ENCODE data around the gene CACNA1C.

Gene CACNA1C

DNA sequence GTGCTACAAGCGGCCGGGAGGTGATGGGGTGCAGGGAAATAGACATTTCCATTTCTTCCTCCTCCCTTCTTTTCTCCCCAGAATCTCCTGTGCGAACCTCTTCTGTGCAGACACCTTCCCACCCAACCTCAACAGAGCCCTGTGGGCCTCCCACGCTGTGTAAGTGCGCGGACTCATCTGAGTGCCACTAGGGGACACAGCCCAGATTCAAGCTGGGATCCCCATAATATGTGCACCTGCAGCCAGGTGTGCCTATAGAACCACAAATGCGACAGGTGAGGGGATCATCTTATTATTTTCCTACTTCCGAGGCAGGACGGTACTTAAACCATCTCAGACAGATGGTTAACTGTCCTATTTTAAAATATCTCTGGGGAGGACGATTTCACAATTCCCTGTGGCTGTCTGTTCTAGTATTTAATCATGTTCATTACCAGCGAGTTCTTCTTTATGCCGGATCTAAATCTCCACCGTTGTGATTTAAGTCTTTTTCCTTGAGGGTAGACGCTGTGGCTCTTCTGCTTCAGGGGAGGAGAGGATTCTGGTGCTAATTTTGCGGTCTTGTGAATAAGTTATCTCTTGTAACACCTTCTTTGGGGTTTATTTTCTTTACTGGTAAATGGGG, 17.2 kb upstream of the CACNA1C start:
- DNase-seq (ENCODE audit: low spot score) = no peak

DNA sequence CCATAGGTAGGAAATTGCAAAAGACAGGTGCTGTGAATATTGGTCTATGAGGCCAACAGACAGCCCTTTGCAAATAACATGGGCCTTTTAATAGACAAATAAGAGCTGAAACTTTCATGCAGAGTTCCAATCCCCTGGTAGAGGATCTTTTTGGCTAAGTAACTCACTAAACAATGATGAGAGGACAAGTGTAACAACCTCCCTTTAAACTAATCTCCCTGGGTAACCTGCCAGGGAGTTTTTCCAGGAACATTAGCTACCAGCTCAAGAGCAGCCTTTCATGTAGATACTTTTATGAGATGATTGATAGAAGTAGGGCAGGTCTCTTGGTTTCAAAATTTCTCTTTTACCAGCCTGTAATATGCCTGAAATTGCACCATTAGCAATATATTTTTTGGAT, 13.8 kb upstream of the CACNA1C start:
- no peak for DNase-seq (ENCODE audit: low spot score)

DNA sequence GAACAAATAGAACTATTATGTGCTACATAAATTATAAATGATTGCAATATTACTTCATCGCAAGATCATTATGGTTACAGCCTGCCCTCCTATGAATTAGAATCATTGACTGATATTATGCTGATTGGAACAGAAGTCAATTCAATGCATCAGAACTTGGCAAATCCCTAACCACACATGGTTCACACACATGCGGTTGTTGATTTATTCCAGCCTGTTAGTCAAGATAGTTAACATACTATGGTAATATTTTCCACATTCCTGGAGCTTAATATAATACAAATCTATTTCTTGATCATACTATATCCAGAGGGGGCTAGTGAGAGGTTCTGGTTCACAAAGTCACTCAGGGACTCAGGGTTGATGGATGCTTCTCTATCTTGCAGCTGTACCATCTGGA, 9.7 kb upstream of the CACNA1C start:
- no peak for DNase-seq (ENCODE audit: low spot score)

DNA sequence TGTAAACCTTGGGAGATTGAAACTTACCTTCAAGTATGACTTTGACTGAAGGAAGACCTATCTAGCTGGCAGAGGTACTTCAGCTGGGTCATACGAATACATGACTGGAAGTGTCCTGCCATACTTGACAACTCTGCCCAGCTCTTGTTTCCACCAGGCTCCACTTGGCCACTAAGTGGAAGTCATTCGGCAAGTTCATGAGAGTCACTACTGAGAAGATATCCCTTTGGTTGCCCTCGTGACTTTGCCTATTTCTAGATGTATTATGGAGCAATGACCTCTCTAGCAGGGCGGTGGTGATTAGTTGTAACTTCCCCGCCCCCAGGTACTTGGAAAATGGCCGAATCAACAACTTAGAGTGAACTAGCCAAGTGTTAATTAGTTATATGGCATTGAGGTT, 8.6 kb upstream of the CACNA1C start:
- no peak for DNase-seq (ENCODE audit: low spot score)

DNA sequence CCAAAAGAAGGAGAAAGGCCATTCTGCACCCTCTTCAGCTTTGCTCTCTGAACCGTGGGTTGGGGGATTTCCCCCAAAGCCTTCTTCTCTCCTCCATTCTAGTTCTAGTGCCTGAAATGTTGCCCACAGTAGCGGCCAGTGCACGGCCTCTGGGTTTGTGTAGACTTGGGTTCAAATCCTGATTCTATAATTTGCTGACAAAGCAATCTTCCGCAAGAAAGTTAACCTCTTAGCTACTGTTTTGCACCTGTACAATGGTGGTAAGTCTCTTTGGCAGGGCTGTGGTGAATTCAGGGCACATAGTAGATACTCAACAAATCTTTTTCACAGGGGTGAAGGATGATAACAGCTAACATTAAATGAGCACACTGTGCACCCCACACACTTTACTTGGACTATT, 5.8 kb upstream of the CACNA1C start:
- no peak for DNase-seq (ENCODE audit: low spot score)

DNA sequence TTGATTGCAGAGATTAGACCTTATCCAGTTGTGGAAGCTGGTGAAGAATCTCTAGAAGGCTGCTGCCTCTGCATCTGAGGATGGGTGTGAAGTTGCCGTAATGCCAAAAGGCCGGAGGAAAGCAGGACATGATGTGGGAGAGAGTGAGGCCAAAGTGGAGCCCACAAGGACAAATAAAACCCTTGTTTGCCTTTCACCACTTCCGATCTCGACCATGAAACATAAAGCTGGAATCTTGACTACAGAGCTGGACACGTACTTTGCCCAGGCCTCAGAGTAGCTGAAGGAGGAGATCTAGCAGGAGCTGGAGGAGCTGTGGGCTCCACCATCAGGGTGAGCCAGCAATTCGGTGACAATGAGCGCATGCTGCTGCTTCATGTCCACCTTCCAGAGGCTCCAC, 5.0 kb upstream of the CACNA1C start:
- DNase-seq (ENCODE audit: low spot score) = no peak

DNA sequence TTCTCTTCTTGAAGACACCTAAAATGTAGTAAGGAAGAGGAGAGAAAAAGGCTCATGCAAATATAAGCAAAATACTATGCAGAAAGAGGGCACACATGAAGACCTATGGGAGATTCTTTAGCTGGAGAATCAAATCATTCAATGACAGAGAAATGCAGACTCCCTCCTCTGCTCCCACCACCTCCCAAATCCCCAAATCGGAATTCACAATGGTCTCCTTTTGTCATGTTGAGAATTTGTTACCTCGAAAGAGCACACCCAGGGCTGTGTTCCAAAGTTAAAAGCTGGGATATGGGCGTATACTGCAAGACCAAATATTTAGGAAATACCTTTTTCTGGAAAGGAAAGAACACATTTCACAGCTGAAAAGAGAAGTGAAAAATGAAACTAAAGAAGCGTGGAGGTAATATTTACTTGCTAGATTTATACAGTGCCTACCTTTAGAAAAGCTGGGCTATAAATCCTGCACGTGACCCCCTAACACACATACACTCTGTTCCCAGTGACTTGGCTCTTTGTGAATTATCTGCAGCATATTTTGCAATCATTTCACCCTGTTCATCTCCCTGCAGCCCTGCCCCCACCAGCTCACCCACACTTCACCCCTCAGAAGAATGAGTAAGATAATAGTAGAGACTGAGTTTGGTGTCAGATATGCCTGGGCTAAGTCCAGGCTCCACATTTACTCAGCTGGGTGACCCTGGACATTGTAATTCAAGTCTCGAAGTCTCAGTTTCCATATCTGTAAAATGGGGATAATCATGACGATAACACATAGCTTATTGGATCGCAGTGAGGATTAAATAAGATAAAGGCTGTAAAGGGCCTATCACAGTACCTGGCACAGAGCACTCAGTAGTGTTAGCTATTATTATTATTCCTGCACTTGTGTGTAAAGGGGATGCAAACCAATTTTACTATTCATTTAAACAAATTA, 2.9 kb upstream of the CACNA1C start:
- no peak for DNase-seq (ENCODE audit: low spot score)

DNA sequence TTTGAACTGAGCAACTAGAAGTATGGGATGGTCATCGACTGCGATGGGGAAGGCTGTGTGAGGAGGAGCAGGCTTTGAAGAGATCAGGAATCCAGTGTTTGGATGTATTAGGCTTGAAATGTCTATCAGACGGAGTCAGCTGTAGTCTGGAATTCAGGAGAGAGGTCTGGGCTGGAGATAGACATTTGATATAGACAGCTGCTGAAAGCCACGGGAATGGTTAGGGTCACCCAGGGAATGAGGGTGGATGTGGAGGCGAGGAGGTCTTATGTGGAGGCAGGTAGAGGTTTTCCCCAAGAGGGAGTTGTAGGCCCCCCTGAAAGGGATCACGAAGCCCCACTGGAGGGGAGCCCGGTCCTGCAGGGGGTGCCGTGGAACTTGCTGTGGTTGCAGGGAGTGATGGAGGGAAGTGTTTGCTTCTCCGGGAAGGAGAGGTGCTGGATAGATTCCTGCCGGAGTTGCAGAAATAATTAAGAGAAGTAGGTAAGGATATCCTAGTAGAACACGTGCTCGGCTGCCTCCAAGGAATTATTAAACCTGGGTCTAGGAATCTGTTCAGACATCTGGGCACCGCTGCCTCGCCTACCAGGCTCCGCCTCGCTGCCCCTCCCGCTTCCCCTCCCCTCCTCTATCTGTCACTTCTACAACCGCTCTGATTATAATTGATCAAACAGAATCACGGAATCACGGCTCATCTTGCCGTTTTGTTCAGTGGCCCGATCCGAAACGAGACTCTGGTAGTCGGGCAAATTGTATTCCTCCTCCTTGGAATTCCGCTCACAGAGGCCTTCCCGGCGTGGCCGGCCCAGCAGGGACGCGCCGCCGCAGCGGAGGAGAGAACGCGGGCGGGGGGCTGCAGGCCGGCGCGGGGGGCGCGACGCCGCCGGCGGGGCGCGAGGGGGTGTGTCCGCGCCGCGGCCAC, 826 bp upstream of the CACNA1C start:
- no peak for DNase-seq (ENCODE audit: low spot score)

DNA sequence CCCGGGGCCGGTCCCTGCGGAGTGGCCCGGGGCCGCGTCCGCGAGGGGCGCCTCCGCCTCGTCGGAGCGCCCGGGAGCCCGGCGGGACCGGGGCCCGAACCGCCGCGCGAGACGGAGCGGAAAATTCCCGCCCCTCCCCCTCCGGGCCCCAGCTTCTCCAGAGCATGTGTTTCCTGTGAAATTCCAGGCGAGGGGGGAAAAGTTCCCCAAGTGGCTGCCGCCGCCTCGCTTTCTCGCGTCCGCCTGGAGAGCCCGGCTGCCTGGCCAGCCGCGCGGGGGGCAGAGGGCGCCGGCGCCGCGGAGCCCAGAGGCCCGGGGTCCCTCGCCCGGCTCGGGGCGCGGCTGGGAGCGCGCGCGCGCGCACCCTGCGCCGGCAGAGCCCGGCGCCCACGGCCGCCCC, 904 bp downstream of the CACNA1C start:
- DNase-seq (ENCODE audit: low spot score) = peak; percentile 60

DNA sequence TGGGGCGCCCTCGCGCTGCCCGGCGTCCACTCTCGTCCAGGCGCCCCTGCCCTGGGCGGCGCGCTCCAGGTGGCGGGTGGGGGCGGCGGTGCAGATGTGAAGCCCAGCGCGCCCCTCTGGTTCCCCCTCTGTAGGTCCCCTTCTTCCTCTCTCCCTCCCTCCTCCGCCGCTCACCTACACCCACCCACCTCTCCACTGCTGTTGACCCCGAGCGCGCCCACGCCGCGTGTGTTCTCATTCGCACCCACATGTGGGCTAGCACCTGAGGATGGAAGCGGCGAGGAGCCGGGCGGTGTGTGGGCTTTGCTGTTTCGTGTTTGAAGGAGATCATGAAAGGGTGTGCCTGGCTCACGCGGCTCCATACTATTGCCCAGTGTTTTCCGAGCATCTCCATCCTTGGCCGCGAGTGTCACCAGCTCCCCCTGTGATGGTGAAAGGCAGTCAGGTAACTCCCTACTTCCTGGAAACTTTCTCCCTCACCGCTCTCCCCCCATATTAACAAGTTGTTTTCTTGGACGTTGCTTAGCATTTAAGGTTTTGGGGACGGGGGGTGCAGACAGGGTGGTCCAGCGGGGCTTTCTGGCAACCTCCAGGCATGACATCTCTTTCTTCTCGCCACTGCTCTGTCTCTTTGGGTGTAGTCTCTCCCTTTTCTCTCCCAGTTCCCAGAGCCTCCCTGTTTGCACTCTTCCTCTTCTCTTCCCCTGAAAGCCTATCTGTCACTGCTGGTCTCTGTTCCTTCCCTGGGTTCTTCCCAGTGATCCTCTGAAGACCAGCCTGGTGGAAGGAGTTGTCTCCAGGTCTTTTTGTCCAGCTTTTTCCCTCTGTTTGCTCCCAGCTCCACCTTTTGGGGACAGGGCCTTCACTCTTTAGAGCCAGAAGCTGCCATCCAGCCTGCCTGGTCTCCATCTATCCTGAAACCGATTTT, 1.6 kb downstream of the CACNA1C start:
- peak; percentile 47 for DNase-seq (ENCODE audit: low spot score)

DNA sequence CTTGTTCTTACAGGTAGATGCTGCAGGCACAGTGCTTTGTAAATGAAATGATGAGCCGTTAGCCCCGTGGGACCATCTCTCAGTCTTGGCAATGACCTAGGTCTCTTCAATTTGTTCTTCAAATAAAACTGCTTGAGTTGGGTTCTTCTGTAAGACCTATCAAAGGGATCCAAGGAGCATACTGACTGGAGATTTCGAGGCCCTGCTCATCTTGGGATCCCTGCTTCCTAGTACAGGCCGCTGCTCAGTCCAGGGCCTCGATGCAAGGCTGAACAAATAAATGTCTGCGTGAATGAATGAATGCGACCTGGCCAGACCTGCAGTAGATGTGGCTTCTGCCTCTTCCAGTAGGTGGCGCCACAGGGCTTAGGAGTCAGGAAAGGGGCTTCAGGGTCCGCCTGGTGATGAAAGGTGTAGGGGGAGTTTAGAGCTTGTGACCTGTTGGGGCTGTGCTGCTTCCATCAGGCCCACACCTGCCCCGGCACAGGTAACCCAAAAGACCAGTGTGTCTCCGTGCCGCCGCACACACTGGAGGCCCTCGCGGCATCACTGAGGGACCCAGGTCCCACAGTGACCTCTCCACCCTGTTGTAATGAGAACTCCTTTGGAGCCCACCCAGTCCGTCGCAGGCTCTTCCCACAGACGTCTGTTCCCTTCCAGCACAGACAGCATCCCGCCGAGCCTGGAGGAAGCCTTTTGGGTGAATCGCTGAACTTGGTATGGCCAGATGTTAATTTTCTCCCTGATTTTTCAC, 4.4 kb downstream of the CACNA1C start:
- peak; percentile 44 for DNase-seq (ENCODE audit: low spot score)

DNA sequence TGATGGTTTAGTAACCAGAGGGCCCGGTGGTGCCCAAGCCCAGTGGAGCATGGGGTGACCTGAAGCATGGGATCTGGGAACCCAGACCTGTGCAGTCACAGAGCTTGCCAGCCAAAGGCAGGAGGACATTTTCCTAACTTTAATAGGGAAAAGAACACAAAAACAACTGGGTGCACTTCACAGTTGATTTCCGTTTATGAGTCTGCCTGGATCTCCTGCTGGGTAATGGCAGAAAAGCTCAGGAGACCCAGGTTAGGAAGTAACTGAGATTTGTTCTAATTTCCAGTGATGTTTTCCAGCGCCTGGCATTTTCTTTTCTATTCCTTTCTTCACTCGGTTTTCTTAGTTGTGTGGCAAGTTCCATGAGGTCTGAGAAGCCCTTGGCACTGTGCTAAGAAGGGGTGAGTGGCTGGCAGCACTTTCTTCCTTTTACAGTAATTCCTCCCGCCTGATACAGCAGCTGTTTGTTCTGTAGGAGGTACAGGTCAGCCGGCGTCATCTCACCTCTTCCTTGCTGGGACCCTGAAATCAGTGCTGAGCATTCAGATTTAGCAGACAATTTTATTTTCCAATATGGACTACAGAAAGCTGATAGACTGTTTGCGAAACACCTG, 5.1 kb downstream of the CACNA1C start:
- DNase-seq (ENCODE audit: low spot score) = no peak

DNA sequence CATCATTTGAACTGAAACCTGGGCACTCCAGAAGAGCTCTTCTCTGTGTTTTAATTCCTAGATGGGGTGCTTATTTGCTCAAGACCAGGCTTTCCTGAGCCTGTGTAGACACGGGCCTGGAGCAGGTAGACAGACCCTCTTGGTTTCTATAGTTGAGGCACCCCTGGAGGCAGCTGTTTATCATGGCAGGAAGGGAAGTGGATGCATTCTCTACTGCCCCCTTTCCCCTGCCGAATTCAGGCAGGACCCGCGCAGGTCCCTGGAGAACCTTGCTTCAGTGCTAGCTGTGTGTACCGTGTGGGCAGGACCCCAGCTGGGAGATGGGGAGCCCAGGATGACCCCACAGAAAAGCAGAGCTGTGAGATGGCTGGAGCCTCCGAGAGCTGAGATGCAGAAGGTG, 6.0 kb downstream of the CACNA1C start:
- no peak for DNase-seq (ENCODE audit: low spot score)

DNA sequence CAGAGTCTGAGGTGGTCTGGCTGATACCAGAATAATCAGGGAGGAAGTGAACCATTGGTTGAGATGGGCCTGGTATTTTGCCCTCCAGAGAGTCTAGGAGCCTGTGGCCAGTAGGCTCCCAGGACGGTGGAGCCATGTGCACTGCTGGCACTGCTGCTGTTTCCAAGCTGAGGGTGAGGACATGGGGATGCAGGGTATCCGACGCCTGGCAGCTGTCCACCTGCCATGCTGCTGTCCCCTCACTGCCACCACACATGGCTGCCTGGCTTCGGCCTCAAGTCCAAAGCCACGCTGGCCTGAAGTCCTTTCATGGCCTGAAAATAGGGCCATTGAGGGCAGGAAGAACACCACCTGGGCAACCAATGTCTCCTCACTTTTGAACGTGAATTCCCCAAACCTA, 8.6 kb downstream of the CACNA1C start:
- DNase-seq (ENCODE audit: low spot score) = no peak

DNA sequence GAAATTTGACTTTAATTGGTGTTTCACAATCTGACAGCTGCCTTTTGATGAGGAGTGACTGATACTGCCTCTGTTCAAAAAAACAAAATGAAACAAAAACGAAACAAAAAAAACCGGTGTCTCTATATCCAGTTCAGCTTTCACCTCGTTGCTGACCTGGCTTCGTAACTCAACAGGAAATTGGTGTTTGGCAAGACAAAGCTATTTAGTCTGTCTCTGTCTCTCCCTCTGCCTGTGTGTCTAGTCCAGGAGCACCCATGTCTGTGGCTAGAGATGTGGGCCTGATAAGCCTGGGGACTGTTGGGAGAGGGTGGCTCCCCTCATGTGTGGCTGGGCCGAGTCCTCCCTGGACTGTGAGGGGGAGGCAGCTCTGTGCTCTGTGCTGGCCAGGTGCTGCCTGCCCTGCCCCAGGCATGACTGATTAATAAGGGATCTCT, 11.3 kb downstream of the CACNA1C start:
- DNase-seq (ENCODE audit: low spot score) = peak; percentile 48

DNA sequence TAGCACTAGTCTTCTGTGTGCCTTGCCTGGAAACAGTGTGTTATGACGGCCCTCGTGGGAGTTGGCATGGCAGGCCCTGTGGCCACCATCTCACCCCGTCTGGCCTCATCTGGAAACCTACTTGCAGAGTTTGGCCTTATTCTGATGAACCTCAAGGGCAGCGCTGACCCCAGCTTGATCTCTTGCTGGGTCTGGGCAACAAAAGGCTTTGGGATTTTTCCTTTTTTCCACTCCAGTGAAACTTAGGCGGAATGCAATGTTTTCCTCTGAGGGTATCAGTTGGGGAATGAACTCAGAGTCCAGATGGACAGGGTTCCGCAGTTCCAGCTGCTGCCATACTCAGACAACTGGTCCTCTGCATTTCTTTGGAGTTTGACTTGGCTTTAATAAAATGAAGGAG, 15.9 kb downstream of the CACNA1C start:
- DNase-seq (ENCODE audit: low spot score) = no peak

DNA sequence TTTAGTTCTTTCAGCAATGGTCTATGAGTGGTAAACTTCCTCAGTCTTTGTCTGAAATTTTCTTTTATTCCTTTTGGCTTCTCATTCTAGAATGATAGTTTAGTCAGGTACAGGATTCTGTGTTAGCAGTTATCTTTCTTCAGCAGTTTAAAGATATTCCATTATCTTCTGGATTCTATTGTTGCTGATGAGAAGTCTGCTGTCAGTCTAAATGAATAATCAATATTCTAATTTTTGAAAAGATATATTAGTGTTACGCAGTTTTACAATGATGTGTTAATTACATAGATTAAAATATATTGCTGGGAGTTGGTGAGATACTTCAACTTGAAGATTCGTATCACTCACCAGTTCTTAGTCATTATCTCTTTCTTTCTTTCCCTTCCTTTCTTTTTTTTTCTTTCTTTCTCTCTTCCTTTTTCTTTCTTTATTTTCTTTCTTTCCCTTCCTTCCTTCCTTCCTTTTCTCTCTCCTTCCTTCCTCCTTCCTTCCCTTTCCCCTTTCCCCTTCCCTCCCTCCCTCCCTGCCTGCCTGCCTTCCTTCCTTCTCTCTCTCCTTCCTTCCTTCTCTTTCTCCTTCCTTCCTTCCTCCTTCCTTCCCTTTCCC, 17.8 kb downstream of the CACNA1C start:
- DNase-seq (ENCODE audit: low spot score) = no peak

DNA sequence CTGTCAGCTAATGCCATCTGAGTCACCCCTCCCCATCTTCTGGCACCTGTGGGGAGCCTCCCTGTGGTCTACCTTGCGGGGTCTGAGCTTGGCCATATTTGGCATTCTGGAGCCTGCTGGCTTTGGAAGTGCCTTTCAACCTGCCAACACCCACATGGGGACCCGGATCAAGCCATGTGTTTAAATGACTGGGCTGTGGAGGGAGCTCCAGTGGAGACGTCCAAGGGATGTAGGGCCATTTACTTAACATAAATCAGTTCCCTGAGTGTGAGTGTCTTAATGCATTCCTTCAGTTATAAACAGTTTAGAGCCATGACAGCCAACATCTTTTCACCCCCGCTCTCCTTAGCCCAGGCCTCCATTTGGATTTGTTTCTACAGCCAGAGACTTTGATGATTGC, 22.0 kb downstream of the CACNA1C start:
- DNase-seq (ENCODE audit: low spot score) = no peak

DNA sequence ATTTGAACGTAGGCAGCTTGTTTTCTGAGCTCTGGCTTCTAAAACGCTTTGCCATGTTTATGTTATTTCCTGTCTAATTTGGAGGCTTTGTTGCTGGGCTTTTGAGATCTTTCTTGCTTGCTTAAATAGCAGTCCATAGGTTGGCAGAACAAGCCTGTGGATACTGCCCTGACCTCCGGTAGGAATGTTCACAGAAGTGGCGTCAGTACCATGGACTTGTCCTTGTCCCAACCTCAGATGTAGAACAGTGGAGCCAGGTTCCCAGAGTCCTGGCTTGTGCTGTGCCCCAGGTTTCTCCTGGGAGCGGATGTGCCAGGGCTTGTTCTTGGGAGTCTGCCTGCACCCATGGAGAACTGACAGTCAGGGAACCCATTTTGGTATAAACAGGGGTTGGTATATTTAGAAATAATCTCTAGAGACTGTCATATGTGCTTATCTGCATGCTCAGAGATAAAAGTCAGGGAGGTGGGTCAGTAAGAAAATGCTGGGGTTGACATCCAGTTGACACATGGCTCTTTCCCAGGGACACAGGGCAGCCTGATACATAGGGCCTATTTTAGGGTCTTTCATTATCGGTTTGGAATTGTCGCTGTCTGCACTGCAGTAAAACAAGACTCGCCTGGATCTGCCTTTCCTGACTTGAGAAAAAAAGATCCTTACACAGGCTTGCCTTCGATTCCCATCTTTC, 22.9 kb downstream of the CACNA1C start:
- no peak for DNase-seq (ENCODE audit: low spot score)
